Measurements from ENCODE around the gene SPATA17. TPM values are rescaled to one million over a fixed set of nuclear protein-coding genes. Genes with fewer than 3 reads are reported as not detected.

Gene SPATA17
- total RNA-seq, 1 experiment from 2014 or later, result 0.49 TPM

DNA sequence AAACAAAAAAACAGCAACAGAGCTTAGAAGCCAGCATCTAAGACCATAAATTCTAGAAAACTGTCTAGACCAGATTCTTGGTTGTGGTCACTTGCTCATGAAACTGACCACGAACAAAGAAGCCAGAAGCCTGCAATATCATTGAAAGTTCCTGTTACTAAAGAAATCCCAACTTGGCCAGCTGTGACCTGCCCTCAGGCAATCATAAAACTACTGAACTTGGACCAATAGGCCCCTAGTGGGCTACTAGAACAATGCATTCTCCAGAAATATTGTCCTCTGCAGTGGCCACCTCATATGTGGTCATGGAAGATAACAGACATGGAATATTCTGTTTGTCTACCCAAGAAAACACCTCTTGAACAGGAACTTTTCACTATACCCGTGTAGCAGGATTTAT is 87.7 kb downstream of the SPATA17 start:
- no peak overlapping the region for H3K4me3 ChIP-seq
- no peaks in the 10 kb centered on the region for H3K36me3 ChIP-seq
- H3K27ac ChIP-seq, result no peak overlapping the region
- no peaks in the 10 kb centered on the region for H3K9me3 ChIP-seq (replicated peaks)
- peak; percentile 29 to 47 for DNase-seq
- no peaks in the 10 kb centered on the region; the same call in 1 of the 2 replicates for H3K27me3 ChIP-seq
- H3K4me1 ChIP-seq, result no peaks in the 10 kb centered on the region

DNA sequence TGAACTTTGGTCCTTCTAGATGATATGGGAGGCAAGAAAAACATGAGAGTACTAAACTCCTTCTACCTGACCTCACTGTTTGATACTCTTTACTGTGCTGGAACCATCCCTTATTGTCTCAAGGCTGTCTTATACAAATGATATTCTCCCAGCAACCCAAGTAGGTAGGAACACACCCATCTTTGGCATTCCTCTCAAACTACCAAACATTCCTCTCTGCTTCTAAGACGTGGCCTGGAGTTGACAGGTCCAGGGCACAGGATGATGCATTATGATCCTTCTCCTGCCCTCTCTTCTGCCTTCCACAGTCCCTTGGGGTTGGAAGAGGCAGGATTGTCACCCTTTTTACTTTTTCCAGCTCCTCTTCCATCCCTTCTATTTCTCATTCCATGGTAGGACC is 90.5 kb downstream of the SPATA17 start:
- H3K36me3 ChIP-seq, result no peaks in the 10 kb centered on the region
- no peak overlapping the region for H3K4me3 ChIP-seq
- no peak for DNase-seq
- no peaks in the 10 kb centered on the region; the same call in 1 of the 2 replicates for H3K27me3 ChIP-seq
- no peaks in the 10 kb centered on the region for H3K4me1 ChIP-seq
- no peak overlapping the region for H3K27ac ChIP-seq
- H3K9me3 ChIP-seq (replicated peaks), result no peaks in the 10 kb centered on the region

DNA sequence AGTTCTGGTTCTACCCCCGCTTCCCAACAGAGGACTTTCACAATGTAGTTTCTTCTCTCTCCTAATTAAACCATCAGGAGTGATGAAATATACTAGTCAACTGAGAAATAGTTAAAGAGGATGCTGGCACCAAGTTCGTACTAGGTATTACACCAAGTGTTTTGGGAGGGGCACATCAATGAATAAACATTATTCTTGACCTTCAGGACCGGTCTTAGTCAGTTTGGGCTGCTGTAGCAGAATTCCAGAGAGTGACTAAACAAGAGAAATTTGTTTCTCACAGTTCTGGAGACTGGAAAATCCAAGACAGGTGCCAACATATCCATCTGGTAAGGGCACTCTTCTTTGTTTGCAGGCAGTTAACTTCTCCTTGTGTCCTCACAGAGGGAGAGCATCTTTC is 103.8 kb downstream of the SPATA17 start:
- no peaks in the 10 kb centered on the region for H3K9me3 ChIP-seq (replicated peaks)
- no peaks in the 10 kb centered on the region for H3K27me3 ChIP-seq
- H3K36me3 ChIP-seq, result no peaks in the 10 kb centered on the region
- H3K4me1 ChIP-seq, result no peaks in the 10 kb centered on the region
- H3K4me3 ChIP-seq, result no peak overlapping the region
- no peak for DNase-seq
- no peak overlapping the region for H3K27ac ChIP-seq

DNA sequence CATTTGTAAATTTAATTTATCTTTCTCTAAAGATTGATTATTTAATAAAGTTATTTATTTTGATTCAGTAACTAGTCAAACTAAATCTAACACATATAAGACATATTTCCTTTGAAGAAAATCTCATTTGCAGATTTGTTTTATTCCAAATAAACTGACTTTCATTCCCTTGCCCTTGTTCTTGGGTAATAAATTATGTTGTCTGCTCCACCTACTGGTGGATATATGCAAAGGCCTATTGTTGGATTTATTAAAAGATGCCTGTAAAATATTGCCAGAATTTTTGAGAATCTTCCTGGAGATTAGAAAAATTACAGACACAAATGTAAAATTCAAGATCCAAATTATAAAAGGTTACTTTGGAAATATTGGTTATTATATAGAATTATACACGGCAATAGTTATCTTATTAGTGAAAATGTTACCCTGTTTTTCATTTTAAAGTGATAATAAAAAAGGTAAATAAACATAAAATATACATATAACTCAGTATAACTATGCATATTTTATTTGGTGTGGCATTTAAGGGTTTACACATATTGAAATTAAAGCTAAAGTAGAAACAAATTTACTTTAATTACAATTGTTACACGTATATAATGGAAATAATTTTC is 116.1 kb downstream of the SPATA17 start:
- H3K4me1 ChIP-seq, result no peaks in the 10 kb centered on the region
- H3K27me3 ChIP-seq, result peaks cover 2% of the 10 kb centered on the region; the same call in 1 of the 2 replicates
- H3K27ac ChIP-seq, result no peak overlapping the region
- peak in 1 of 2 experiments; percentile 52 for DNase-seq
- H3K9me3 ChIP-seq (replicated peaks), result no peaks in the 10 kb centered on the region
- no peaks in the 10 kb centered on the region for H3K36me3 ChIP-seq
- no peak overlapping the region for H3K4me3 ChIP-seq

DNA sequence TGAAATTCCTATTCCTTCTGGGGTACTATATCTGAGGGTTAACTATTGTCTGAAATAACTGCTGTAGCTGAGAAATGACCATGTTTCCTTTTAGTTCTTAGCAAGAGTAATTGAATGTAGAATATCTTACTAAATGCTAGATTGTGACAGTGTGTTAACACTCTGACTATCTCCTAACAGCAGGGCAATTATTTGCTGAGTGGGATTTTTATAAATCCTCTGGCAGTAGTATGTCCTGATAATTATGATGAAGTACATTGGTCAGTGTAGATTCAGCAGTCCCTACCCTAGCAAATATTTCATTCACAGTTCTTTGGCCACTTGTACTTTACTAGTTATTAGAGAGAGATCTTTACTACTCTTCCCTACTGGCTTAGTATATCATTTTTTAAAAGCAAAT is 138.6 kb downstream of the SPATA17 start:
- H3K27ac ChIP-seq, result no peak overlapping the region
- no peak overlapping the region for H3K4me3 ChIP-seq
- no peaks in the 10 kb centered on the region for H3K9me3 ChIP-seq (replicated peaks)
- no peak for DNase-seq
- no peaks in the 10 kb centered on the region; the same call in 1 of the 2 replicates for H3K27me3 ChIP-seq
- no peaks in the 10 kb centered on the region for H3K36me3 ChIP-seq
- no peaks in the 10 kb centered on the region for H3K4me1 ChIP-seq

DNA sequence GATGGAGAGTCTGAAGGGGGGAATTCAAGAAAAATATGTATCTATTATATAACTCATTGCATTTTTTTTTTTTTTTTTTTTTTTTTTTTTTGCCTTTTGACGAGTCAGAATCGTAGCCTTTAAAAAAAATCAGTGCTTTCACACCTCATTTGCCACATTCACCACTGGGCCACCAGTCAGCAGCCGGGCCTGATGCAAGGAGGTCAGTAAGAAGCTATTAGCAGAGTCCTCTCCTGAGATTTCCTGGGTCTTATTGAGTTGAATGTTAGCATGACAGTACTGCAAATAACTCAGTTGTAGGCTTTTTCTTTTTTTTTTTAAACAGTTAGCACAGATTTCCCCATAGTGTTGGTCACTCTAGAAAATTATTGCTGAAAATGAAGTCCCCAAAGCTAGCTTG is 139.8 kb downstream of the SPATA17 start:
- H3K27ac ChIP-seq, result no peak overlapping the region
- no peaks in the 10 kb centered on the region; the same call in 1 of the 2 replicates for H3K27me3 ChIP-seq
- H3K9me3 ChIP-seq (replicated peaks), result no peaks in the 10 kb centered on the region
- H3K4me1 ChIP-seq, result no peaks in the 10 kb centered on the region
- no peaks in the 10 kb centered on the region for H3K36me3 ChIP-seq
- DNase-seq, result no peak
- no peak overlapping the region for H3K4me3 ChIP-seq

DNA sequence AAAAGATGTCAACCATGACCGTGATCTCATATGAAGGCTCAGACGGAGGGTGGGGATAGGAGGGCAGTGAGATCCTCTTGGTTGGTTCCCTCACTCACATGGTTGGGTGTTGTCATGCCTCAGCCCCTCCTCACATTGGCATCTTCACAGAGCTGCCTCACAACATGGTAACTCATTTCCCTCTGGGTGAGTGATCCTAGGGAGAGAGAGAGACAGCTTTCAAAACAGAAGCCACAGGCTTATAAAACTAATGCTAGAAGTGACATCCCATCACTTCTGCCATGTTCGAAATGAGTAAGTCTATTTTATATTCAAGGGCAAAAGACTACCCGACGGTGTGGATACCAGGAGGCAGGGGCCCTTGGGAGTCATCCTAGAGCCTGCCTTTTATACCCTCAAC is 145.5 kb downstream of the SPATA17 start:
- no peak overlapping the region for H3K27ac ChIP-seq
- no peak for DNase-seq
- H3K27me3 ChIP-seq, result no peaks in the 10 kb centered on the region; the same call in 1 of the 2 replicates
- no peaks in the 10 kb centered on the region; the same call in 1 of the 2 replicates for H3K9me3 ChIP-seq (replicated peaks)
- H3K36me3 ChIP-seq, result no peaks in the 10 kb centered on the region
- no peaks in the 10 kb centered on the region for H3K4me1 ChIP-seq
- H3K4me3 ChIP-seq, result no peak overlapping the region

GRCh38 chr1:217781056-217781455 is 149.9 kb downstream of the SPATA17 start:
- no peaks in the 10 kb centered on the region; the same call in 1 of the 2 replicates for H3K27me3 ChIP-seq
- no peak overlapping the region for H3K27ac ChIP-seq
- H3K9me3 ChIP-seq (replicated peaks), result no peaks in the 10 kb centered on the region; the same call in 1 of the 2 replicates
- H3K36me3 ChIP-seq, result no peaks in the 10 kb centered on the region
- no peak for DNase-seq
- H3K4me1 ChIP-seq, result no peaks in the 10 kb centered on the region
- no peak overlapping the region for H3K4me3 ChIP-seq

GRCh38 chr1:217791091-217791490 is 159.9 kb downstream of the SPATA17 start:
- Histone ChIP-seq H3K27me3 (no peaks in the 10 kb centered on the region), H3K36me3 (no peaks in the 10 kb centered on the region), H3K4me3 (no peak overlapping the region), H3K4me1 (no peaks in the 10 kb centered on the region), H3K27ac (no peak overlapping the region), H3K9me3 (replicated peaks) (no peaks in the 10 kb centered on the region)
- no peak for DNase-seq

DNA sequence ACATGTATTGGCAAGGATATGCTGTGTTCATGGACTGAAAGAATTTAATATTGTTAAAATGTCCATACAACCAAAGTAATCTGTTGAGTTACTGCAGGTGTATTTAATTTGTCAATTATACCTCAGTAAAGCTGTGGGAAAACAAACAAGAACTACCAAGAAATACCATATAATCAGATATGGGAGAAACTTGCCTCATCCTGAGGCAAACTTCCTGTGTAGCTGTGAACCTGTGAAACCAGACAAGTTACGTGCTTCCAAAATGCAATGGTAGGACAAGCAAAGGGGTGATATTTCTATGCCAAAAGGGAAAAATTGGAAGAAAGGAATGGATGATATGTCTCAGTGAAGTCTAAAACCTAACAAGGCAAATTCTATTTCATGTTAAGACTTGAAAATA is 174.6 kb downstream of the SPATA17 start:
- Histone ChIP-seq H3K36me3 (no peaks in the 10 kb centered on the region), H3K4me3 (no peak overlapping the region), H3K27me3 (no peaks in the 10 kb centered on the region), H3K4me1 (no peaks in the 10 kb centered on the region), H3K9me3 (replicated peaks) (no peaks in the 10 kb centered on the region), H3K27ac (no peak overlapping the region)
- no peak for DNase-seq

DNA sequence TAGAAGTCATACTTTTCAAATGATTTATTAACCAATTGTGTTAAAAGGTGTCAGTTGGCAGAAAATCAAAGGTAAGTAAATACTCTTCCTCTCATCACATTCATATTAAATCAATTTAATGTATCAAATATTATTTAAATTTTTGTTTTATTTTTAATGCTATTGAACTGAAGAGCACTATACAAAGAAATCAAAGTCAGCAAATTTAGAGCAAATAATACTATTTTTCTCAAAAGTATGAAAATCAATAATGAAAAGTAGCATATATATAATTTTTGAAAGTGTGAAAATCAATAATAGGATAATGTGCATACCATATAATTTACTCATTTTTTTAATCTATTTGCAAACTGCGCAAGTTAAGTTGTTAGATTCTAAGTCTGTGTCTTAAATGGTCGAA is 181.0 kb downstream of the SPATA17 start:
- Histone ChIP-seq H3K27ac (no peak overlapping the region), H3K4me1 (no peaks in the 10 kb centered on the region), H3K9me3 (replicated peaks) (no peaks in the 10 kb centered on the region; the same call in 1 of the 2 replicates), H3K27me3 (no peaks in the 10 kb centered on the region), H3K36me3 (no peaks in the 10 kb centered on the region), H3K4me3 (no peak overlapping the region)
- no peak for DNase-seq

GRCh38 chr1:217813031-217813430 is 181.9 kb downstream of the SPATA17 start:
- no peak overlapping the region for H3K4me3 ChIP-seq
- no peak for DNase-seq
- no peak overlapping the region for H3K27ac ChIP-seq
- no peaks in the 10 kb centered on the region; the same call in 1 of the 2 replicates for H3K9me3 ChIP-seq (replicated peaks)
- no peaks in the 10 kb centered on the region for H3K27me3 ChIP-seq
- H3K36me3 ChIP-seq, result no peaks in the 10 kb centered on the region
- no peaks in the 10 kb centered on the region for H3K4me1 ChIP-seq

- no peaks in the 10 kb centered on the region for H3K36me3 ChIP-seq
- no peaks in the 10 kb centered on the region for H3K9me3 ChIP-seq (replicated peaks)
- H3K4me1 ChIP-seq, result no peaks in the 10 kb centered on the region
- no peak overlapping the region for H3K4me3 ChIP-seq
- no peak overlapping the region for H3K27ac ChIP-seq
- H3K27me3 ChIP-seq, result no peaks in the 10 kb centered on the region
- peak in 1 of 2 experiments; percentile 13 for DNase-seq
These were observed 206.5 kb downstream of the SPATA17 start for GRCh38 chr1:217837691-217838090.

DNA sequence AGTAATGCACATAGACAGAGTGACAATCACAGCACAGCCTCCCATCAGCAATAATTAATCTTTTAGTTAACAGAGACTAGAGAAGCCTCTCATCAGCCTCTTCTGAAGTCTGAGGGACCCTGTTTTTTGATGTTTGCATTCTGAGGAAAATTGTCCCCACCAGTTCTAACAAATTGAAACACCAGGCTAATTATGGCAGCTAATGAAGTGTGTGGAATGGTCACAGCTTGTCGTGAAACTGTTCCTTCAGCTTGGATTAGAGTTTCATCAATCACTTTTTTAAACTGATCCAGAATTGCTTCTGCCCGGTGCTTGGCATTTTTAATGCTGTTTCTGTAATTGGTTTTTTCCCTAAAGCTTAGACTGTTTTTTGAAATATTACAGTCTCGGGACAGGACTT is 208.0 kb downstream of the SPATA17 start:
- H3K4me3 ChIP-seq, result no peak overlapping the region
- DNase-seq, result no peak
- H3K9me3 ChIP-seq (replicated peaks), result no peaks in the 10 kb centered on the region
- no peaks in the 10 kb centered on the region for H3K27me3 ChIP-seq
- no peaks in the 10 kb centered on the region for H3K36me3 ChIP-seq
- no peaks in the 10 kb centered on the region for H3K4me1 ChIP-seq
- H3K27ac ChIP-seq, result no peak overlapping the region

GRCh38 chr1:217846733-217847132 is 215.6 kb downstream of the SPATA17 start:
- DNase-seq, result no peak
- H3K9me3 ChIP-seq (replicated peaks), result no peaks in the 10 kb centered on the region
- H3K27ac ChIP-seq, result no peak overlapping the region
- H3K27me3 ChIP-seq, result no peaks in the 10 kb centered on the region
- no peaks in the 10 kb centered on the region for H3K36me3 ChIP-seq
- H3K4me3 ChIP-seq, result no peak overlapping the region
- H3K4me1 ChIP-seq, result no peaks in the 10 kb centered on the region

DNA sequence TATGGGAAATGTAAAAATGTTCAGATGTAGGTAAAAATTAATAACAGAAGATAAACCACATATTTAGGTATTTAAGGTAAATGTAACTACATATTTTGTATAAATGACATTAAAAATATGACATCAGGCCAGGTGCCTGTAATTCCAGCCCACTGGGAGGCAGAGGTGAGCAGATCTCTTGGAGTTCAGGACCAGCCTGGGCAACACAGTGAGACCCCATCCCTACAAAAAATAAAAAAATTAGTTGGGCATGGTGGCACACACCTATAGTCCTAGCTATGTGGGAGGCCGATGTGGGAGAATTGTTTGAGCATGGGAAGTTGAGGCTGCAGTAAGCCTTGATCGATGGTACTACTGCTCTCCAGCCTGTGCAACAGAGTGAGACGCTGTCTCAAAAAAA is 216.5 kb downstream of the SPATA17 start:
- no peaks in the 10 kb centered on the region for H3K4me1 ChIP-seq
- H3K27me3 ChIP-seq, result no peaks in the 10 kb centered on the region
- H3K9me3 ChIP-seq (replicated peaks), result no peaks in the 10 kb centered on the region
- no peak overlapping the region for H3K4me3 ChIP-seq
- DNase-seq, result no peak
- H3K36me3 ChIP-seq, result no peaks in the 10 kb centered on the region
- no peak overlapping the region for H3K27ac ChIP-seq

Data from SJCRH30 (cell line).